ENCODE data around the gene SLCO2A1. TPM values are rescaled to one million over a fixed set of nuclear protein-coding genes. Genes with fewer than 3 reads are reported as not detected.

SLCO2A1 gene
- total RNA-seq, 1 donor from 2014 or later, result 2.5 TPM

DNA sequence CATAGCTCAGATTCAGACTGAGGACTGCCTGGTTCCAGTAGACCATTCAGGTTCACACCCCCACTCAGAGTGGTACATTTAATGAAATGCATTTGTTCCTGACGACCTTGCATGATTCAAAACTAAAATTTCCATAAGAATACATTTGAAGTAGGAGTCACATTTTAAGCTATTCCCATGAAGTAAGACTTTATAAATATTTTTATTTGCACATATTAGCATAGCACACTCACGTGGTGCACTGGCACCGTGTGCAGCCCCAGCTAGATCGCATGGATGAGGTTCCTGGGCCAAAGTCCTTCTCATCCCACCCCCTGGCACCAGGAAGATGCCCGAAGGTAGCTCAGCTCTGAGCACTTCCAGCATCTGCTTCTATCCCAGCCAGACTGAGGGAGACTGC, 59.4 kb downstream of the SLCO2A1 start:
- TF ChIP-seq, protein P1, sequence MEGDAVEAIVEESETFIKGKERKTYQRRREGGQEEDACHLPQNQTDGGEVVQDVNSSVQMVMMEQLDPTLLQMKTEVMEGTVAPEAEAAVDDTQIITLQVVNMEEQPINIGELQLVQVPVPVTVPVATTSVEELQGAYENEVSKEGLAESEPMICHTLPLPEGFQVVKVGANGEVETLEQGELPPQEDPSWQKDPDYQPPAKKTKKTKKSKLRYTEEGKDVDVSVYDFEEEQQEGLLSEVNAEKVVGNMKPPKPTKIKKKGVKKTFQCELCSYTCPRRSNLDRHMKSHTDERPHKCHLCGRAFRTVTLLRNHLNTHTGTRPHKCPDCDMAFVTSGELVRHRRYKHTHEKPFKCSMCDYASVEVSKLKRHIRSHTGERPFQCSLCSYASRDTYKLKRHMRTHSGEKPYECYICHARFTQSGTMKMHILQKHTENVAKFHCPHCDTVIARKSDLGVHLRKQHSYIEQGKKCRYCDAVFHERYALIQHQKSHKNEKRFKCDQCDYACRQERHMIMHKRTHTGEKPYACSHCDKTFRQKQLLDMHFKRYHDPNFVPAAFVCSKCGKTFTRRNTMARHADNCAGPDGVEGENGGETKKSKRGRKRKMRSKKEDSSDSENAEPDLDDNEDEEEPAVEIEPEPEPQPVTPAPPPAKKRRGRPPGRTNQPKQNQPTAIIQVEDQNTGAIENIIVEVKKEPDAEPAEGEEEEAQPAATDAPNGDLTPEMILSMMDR (IDR thresholded peaks at IDR 0.05; ENCODE audit: insufficient read depth, low read length, poor library complexity, severe bottlenecking), result no peak
- no peak for DNase-seq (ENCODE audit: low read depth)
- Histone ChIP-seq H3K4me3 (ENCODE audit: low read depth, low read length) (no peak overlapping the region), H3K27me3 (ENCODE audit: control insufficient read depth, insufficient read depth, low read length) (no peaks in the 10 kb centered on the region), H3K36me3 (ENCODE audit: control insufficient read depth, insufficient read depth, low read length) (no peaks in the 10 kb centered on the region)

DNA sequence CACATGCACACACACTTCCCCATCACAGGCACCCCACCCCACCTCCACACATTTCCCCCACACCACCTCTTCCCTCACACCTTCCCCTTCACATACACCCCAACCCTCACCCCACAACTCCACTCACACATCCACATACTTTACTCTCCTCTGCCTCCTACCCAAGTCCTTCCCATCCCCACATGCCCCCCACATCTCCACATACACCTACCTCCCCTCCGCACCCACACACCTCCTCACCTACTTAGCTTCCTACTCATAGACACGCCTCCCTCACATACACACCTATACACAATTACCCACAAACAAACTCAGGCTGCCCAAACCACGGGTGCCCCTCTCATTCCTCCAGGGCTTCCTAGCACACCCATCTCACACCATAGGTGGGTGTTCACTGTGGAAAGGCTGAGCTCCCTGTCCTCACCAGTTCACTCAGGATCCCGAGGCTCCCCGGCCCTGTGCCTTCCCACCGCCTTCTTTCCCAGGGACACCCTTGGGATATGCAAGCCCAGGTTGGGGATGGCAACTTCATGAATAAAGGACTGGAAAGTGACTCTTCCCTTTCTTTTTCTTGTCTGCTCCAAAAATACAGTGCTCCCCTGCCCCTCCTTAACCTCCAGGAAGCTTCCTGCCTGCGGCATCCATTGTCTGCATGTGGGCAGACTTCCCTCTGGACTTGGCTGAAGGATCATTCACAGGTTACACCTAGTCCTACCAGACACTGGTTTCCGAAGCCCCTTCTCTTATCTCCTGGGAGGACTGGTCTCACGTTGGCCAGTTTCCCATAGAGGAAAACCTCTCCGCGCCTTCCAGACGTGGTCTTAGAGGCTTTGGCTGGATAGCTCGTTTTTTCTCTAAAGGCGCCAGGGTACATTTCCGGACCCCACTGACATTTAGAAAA, 61.5 kb downstream of the SLCO2A1 start:
- no peaks in the 10 kb centered on the region for H3K36me3 ChIP-seq (ENCODE audit: control insufficient read depth, insufficient read depth, low read length)
- TF ChIP-seq, protein P1 (IDR thresholded peaks at IDR 0.05; ENCODE audit: insufficient read depth, low read length, poor library complexity, severe bottlenecking), result no peak
- no peak for DNase-seq (ENCODE audit: low read depth)

GRCh38 chr3:133966954-133967353, 62.8 kb downstream of the SLCO2A1 start:
- TF ChIP-seq, protein P1 (IDR thresholded peaks at IDR 0.05; ENCODE audit: insufficient read depth, low read length, poor library complexity, severe bottlenecking), result no peak
- Histone ChIP-seq H3K36me3 (ENCODE audit: control insufficient read depth, insufficient read depth, low read length) (no peaks in the 10 kb centered on the region), H3K4me3 (ENCODE audit: low read depth, low read length) (no peak overlapping the region), H3K27me3 (ENCODE audit: control insufficient read depth, insufficient read depth, low read length) (no peaks in the 10 kb centered on the region)
- DNase-seq (ENCODE audit: low read depth), result no peak

More for the DNA sequence above, 61.5 kb downstream of the SLCO2A1 start:
- H3K27me3 ChIP-seq (ENCODE audit: control insufficient read depth, insufficient read depth, low read length), result no peaks in the 10 kb centered on the region
- no peak overlapping the region for H3K4me3 ChIP-seq (ENCODE audit: low read depth, low read length)

- TF ChIP-seq, protein P1 (IDR thresholded peaks at IDR 0.05; ENCODE audit: insufficient read depth, low read length, poor library complexity, severe bottlenecking), result no peak
- DNase-seq (ENCODE audit: low read depth), result no peak
- H3K27me3 ChIP-seq (ENCODE audit: control insufficient read depth, insufficient read depth, low read length), result no peaks in the 10 kb centered on the region
- no peaks in the 10 kb centered on the region for H3K36me3 ChIP-seq (ENCODE audit: control insufficient read depth, insufficient read depth, low read length)
- no peak overlapping the region for H3K4me3 ChIP-seq (ENCODE audit: low read depth, low read length)
Measured at GRCh38 chr3:133965906-133966305, 63.8 kb downstream of the SLCO2A1 start.

- no peak for DNase-seq (ENCODE audit: low read depth)
- no peaks in the 10 kb centered on the region for H3K27me3 ChIP-seq (ENCODE audit: control insufficient read depth, insufficient read depth, low read length)
- no peak overlapping the region for H3K4me3 ChIP-seq (ENCODE audit: low read depth, low read length)
- no peaks in the 10 kb centered on the region for H3K36me3 ChIP-seq (ENCODE audit: control insufficient read depth, insufficient read depth, low read length)
- TF ChIP-seq, protein P1 (IDR thresholded peaks at IDR 0.05; ENCODE audit: insufficient read depth, low read length, poor library complexity, severe bottlenecking), result no peak
Measured at GRCh38 chr3:133965013-133965570, 64.6 kb downstream of the SLCO2A1 start.

Data from kidney epithelial cell (primary cell).